B cell (primary cell): Measurements from ENCODE around the gene EXOC4. TPM values are rescaled to one million over a fixed set of nuclear protein-coding genes. Genes with fewer than 3 reads are reported as not detected.

Experiments
- ATAC-seq: fragments of 200-7000 bp; cut with Tn5 transposase; one replicate; pipeline ENCODE4 v1.10.0; 2021; ENCODE audit warnings: low read depth, mild to moderate bottlenecking, moderate number of reproducible peaks, moderate library complexity
- CTCF ChIA-PET: fragments of 350-600 bp; sonication (Branson Sonifier 250); formaldehyde crosslinking; loops from one replicate; lab custom pipeline; 2021; ENCODE audit warnings: antibody characterized with exemption, inconsistent platforms; lab: Charles Lee
- POLR2A ChIA-PET: fragments of 350-600 bp; sonication (Branson Sonifier 250); formaldehyde crosslinking; loops from one replicate; lab custom pipeline; 2021; ENCODE audit warnings: antibody characterized with exemption; lab: Charles Lee
- DNase-seq: peaks from one replicate; pipeline ENCODE4 v3.0.0; 2013
- H2AFZ ChIP-seq: 2 replicates; pipeline ENCODE4 v1.6.1; 2012; ENCODE audit warnings: mild to moderate bottlenecking, low read depth, low read length; ENCODE audit not compliant: insufficient read depth, poor library complexity, severe bottlenecking
- H3K27ac ChIP-seq, 2 donors: 1 replicate in 1 of 2; 2 replicates in 1 of 2; pipeline ENCODE4 v1.5.1; 2012 to 2013; ENCODE audit warnings: low read length in 2 of 2, mild to moderate bottlenecking in 2 of 2, moderate library complexity in 1 of 2
- H3K27me3 ChIP-seq, 4 experiments: fragments of 200-600 bp in 1 of 4; sonication (generic) in 1 of 4; replicated peaks in 1 of 4; 1 replicate in 2 of 4; 2 replicates in 2 of 4; pipeline versions ENCODE4 v1.6.1 to v1.7.0; 2013 to 2016; ENCODE audit warnings: low read length in 3 of 4, mild to moderate bottlenecking in 2 of 4, mixed read lengths in 1 of 4, moderate library complexity in 1 of 4; ENCODE audit not compliant: insufficient read depth in 4 of 4, control insufficient read depth in 3 of 4; ENCODE audit errors: control extremely low read depth in 1 of 4
- H3K36me3 ChIP-seq, 2 experiments: replicated peaks in 1 of 2; 1 replicate in 1 of 2; 2 replicates in 1 of 2; pipeline versions ENCODE4 v1.6.1 to v1.7.1; 2013; ENCODE audit warnings: low read length in 1 of 2; ENCODE audit not compliant: insufficient read depth in 2 of 2, control insufficient read depth in 1 of 2; ENCODE audit errors: control extremely low read depth in 1 of 2, extremely low read depth in 1 of 2
- H3K4me1 ChIP-seq, 2 donors: fragments of 200-600 bp in 1 of 2; sonication (generic) in 1 of 2; 1 replicate in 1 of 2; 2 replicates in 1 of 2; pipeline versions ENCODE4 v1.5.1 to v1.6.1; 2013 to 2017; ENCODE audit warnings: low read length in 2 of 2; ENCODE audit not compliant: control insufficient read depth in 2 of 2, insufficient read depth in 2 of 2
- H3K4me2 ChIP-seq: replicated peaks from 2 replicates; pipeline ENCODE3; 2012; ENCODE audit warnings: mild to moderate bottlenecking, low read depth, low read length; ENCODE audit not compliant: poor library complexity, severe bottlenecking
- H3K4me3 ChIP-seq, 5 experiments: fragments of 200-600 bp in 1 of 5; sonication (generic) in 1 of 5; 1 replicate in 3 of 5; 2 replicates in 2 of 5; pipeline versions ENCODE4 v1.5.1 to v1.7.0; 2011 to 2016; ENCODE audit warnings: low read length in 4 of 5, mild to moderate bottlenecking in 4 of 5, low read depth in 2 of 5, control low read depth in 1 of 5, moderate library complexity in 1 of 5; ENCODE audit not compliant: insufficient read depth in 1 of 5; ENCODE audit errors: control extremely low read depth in 1 of 5, extremely low read depth in 1 of 5
- H3K79me2 ChIP-seq: fragments of 200-600 bp; sonication (generic); one replicate; pipeline ENCODE4 v1.6.0; 2016; ENCODE audit warnings: low read length; ENCODE audit not compliant: control insufficient read depth, insufficient read depth
- H3K9ac ChIP-seq: fragments of 200-600 bp; sonication (generic); 2 replicates; pipeline ENCODE4 v1.6.1; 2017; ENCODE audit warnings: mild to moderate bottlenecking, low read length, moderate library complexity
- H3K9me3 ChIP-seq, 3 donors: one replicate each; pipeline versions ENCODE4 v1.6.1 to v1.7.1; 2013; ENCODE audit warnings: low read length in 2 of 3; ENCODE audit not compliant: control insufficient read depth in 2 of 3, insufficient read depth in 1 of 3; ENCODE audit errors: control extremely low read depth in 1 of 3
- H4K20me1 ChIP-seq: 2 replicates; pipeline ENCODE4 v1.6.0; 2012; ENCODE audit warnings: mild to moderate bottlenecking, low read length; ENCODE audit not compliant: insufficient read depth, control insufficient read depth, poor library complexity, severe bottlenecking
- H3K27ac Mint-ChIP-seq: one replicate; pipeline ENCODE4 v1.8.0; 2021; ENCODE audit warnings: mixed read lengths
- H3K27me3 Mint-ChIP-seq: one replicate; pipeline ENCODE4 v1.8.0; 2021; ENCODE audit warnings: mixed read lengths
- H3K4me1 Mint-ChIP-seq: one replicate; pipeline ENCODE4 v1.8.0; 2021; ENCODE audit warnings: mixed read lengths
- H3K4me3 Mint-ChIP-seq: one replicate; pipeline ENCODE4 v1.8.0; 2021; ENCODE audit warnings: mixed read lengths
- H3K9me3 Mint-ChIP-seq: one replicate; pipeline ENCODE4 v1.8.0; 2022; ENCODE audit warnings: mixed read lengths; ENCODE audit not compliant: insufficient read depth
- CTCF ChIP-seq: fragments of 200-600 bp; IDR thresholded peaks from one replicate; pipeline ENCODE4 v1.8.0; 2022; ENCODE audit warnings: antibody characterized with exemption, mild to moderate bottlenecking
- EZH2 ChIP-seq: IDR thresholded peaks from 2 replicates; pipeline ENCODE4 v1.6.1; 2012; ENCODE audit warnings: borderline replicate concordance, low read depth, mild to moderate bottlenecking, moderate library complexity, low read length; ENCODE audit not compliant: insufficient read depth, poor library complexity, severe bottlenecking
- WGBS: methylation state at CpG from one replicate; pipeline ENCODE4 v1.1.5; 2013; ENCODE audit warnings: missing lambda C conversion rate; ENCODE audit not compliant: insufficient coverage; 5-methylcytosine and 5-hydroxymethylcytosine counted together
- intact Hi-C: fragments of 100-400 bp; cut with micrococcal nuclease; formaldehyde crosslinking; loops from one replicate; pipeline ENCODE4 v1.10.0; 2022
- polyA plus RNA-seq: library from polyadenylated mRNA; depleted of rRNA; stranded (reverse); fragments of >200 nt; gene quantifications from 2 replicates; pipeline ENCODE4 v1.2.3, GENCODE V29; 2012
- total RNA-seq, 2 donors: library from RNA; stranded (reverse); fragments of 120-200 nt in 1 of 2; gene quantifications; 1 replicate in 1 of 2; 2 replicates in 1 of 2; pipeline versions ENCODE4 v1.2.3 to v1.2.4, GENCODE V29; 2013 to 2022

EXOC4 gene
- total and polyA plus RNA-seq, 2 donors (not counting 1 experiment from before 2014, with no cell fraction given) = 16.7 to 135 TPM

- TF ChIP-seq EZH2 (no peak), CTCF (no peak)
- Histone ChIP-seq H3K4me2 (no peak overlapping the region), H3K27me3 (no peaks in the 10 kb centered on the region), H3K9me3 (no peaks in the 10 kb centered on the region), H3K27ac (no peak overlapping the region), H3K9ac (no peak overlapping the region), H3K4me1 (no peaks in the 10 kb centered on the region), H3K79me2 (no peaks in the 10 kb centered on the region), H3K4me3 (no peak overlapping the region), H2AFZ (no peak overlapping the region), H4K20me1 (no peaks in the 10 kb centered on the region), H3K36me3 (no peaks in the 10 kb centered on the region)
- DNase-seq = no peak
- intact Hi-C loops = no loop called here
- CTCF ChIA-PET = no interaction called here
- 82% methylated on average over 6 of the region's 8 CpGs for WGBS
- Mint-ChIP-seq H3K4me3 (no peak overlapping the region), H3K27ac (no peak overlapping the region), H3K4me1 (no peaks in the 10 kb centered on the region), H3K9me3 (no peaks in the 10 kb centered on the region), H3K27me3 (no peaks in the 10 kb centered on the region)
- POLR2A ChIA-PET = no interaction called here
- no peak for ATAC-seq
Measured at GRCh38 chr7:133705596-133705995, 452.7 kb downstream of the EXOC4 start.

- POLR2A ChIA-PET = no interaction called here
Measured at GRCh38 chr7:133706016-133706415, 453.1 kb downstream of the EXOC4 start.

More at GRCh38 chr7:133706016-133706415, 453.1 kb downstream of the EXOC4 start:
- Mint-ChIP-seq H3K9me3 (no peaks in the 10 kb centered on the region), H3K4me3 (no peak overlapping the region), H3K27ac (no peak overlapping the region), H3K27me3 (no peaks in the 10 kb centered on the region), H3K4me1 (no peaks in the 10 kb centered on the region)
- Histone ChIP-seq H3K27me3 (no peaks in the 10 kb centered on the region), H3K9ac (no peak overlapping the region), H3K9me3 (no peaks in the 10 kb centered on the region), H3K27ac (no peak overlapping the region), H3K4me2 (no peak overlapping the region), H3K36me3 (no peaks in the 10 kb centered on the region), H3K79me2 (no peaks in the 10 kb centered on the region), H3K4me1 (no peaks in the 10 kb centered on the region), H4K20me1 (no peaks in the 10 kb centered on the region), H3K4me3 (no peak overlapping the region), H2AFZ (no peak overlapping the region)
- intact Hi-C loops = no loop called here
- ATAC-seq (no peak), DNase-seq (no peak)
- TF ChIP-seq CTCF (no peak), EZH2 (no peak)
- CTCF ChIA-PET = no interaction called here
- WGBS = no CpG with 5 or more reads among the region's 1 CpG
